ENCODE data around the gene LTBP2. TPM values are rescaled to one million over a fixed set of nuclear protein-coding genes. Genes with fewer than 3 reads are reported as not detected.

The LTBP2 gene
- polyA plus RNA-seq, 2 of the 4 experiments (the other 2 are of a cell fraction): 4.9 to 14.4 TPM

DNA sequence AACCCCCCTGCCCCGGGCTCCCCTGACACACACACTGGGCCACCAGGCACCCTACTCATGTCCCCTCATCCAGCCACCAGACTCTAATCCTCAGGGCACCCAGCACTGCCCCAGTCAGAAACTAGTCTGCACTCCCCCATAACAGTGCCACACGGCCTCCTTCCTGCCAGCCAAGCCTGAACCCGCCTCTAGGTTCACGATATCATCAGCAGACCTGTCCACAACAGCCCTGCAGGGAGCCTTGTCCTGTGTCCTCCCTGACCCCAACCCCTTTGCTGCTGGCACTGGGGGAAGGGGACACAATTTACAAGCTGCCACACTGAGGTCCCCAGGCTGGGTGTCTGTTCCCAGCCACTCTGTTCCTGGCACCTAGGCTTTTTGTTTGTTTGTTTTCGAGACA is 33.6 kb downstream of the LTBP2 start:
- Histone ChIP-seq H3K4me1 (peaks cover 79% of the 10 kb centered on the region), H3K4me3 (no peak overlapping the region), H3K9me3 (no peaks in the 10 kb centered on the region), H3K27ac (peak overlapping the region; percentile 83 to 95), H3K4me2 (no peak overlapping the region; the same call in 2 of the 3 replicates)
- CTCF ChIA-PET: interaction anchor here (13.9 kb wide), 1 partner anchor 33 kb away, joined by 120 read pairs; the partner anchor contains the start of gene LTBP2
- no peak for DNase-seq (ENCODE audit: low read depth in 1 of 2, low spot score in 1 of 2)
- TF ChIP-seq MAFK (IDR thresholded peaks at IDR 0.05; ENCODE audit: partially characterized antibody): no peak
- no peak for TF ChIP-seq RFX5 (IDR thresholded peaks at IDR 0.05)
- TF ChIP-seq, protein P1, sequence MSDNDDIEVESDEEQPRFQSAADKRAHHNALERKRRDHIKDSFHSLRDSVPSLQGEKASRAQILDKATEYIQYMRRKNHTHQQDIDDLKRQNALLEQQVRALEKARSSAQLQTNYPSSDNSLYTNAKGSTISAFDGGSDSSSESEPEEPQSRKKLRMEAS (IDR thresholded peaks at IDR 0.05): no peak
- TF ChIP-seq HES2 (IDR thresholded peaks at IDR 0.05): no peak
- no peak for TF ChIP-seq TFCP2L1 (CRISPR knock-in tag; IDR thresholded peaks at IDR 0.05)
- TF ChIP-seq MYC (IDR thresholded peaks at IDR 0.05; ENCODE audit: borderline replicate concordance, low read length): no peak
- TF ChIP-seq HEYL (CRISPR knock-in tag; IDR thresholded peaks at IDR 0.05): no peak
- TF ChIP-seq FOSB (CRISPR knock-in tag; IDR thresholded peaks at IDR 0.05): no peak
- no peak for TF ChIP-seq HOXB13 (CRISPR knock-in tag; IDR thresholded peaks at IDR 0.05; ENCODE audit: low read depth)
- TF ChIP-seq CEBPB (IDR thresholded peaks at IDR 0.05): no peak
- TF ChIP-seq RCOR1 (IDR thresholded peaks at IDR 0.05; ENCODE audit: low read depth, low read length): no peak
- TF ChIP-seq, protein P2, sequence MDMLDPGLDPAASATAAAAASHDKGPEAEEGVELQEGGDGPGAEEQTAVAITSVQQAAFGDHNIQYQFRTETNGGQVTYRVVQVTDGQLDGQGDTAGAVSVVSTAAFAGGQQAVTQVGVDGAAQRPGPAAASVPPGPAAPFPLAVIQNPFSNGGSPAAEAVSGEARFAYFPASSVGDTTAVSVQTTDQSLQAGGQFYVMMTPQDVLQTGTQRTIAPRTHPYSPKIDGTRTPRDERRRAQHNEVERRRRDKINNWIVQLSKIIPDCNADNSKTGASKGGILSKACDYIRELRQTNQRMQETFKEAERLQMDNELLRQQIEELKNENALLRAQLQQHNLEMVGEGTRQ (IDR thresholded peaks at IDR 0.05): no peak
- TF ChIP-seq, protein P3, sequence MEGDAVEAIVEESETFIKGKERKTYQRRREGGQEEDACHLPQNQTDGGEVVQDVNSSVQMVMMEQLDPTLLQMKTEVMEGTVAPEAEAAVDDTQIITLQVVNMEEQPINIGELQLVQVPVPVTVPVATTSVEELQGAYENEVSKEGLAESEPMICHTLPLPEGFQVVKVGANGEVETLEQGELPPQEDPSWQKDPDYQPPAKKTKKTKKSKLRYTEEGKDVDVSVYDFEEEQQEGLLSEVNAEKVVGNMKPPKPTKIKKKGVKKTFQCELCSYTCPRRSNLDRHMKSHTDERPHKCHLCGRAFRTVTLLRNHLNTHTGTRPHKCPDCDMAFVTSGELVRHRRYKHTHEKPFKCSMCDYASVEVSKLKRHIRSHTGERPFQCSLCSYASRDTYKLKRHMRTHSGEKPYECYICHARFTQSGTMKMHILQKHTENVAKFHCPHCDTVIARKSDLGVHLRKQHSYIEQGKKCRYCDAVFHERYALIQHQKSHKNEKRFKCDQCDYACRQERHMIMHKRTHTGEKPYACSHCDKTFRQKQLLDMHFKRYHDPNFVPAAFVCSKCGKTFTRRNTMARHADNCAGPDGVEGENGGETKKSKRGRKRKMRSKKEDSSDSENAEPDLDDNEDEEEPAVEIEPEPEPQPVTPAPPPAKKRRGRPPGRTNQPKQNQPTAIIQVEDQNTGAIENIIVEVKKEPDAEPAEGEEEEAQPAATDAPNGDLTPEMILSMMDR (IDR thresholded peaks at IDR 0.05): no peak
- no peak for TF ChIP-seq HMGXB4 (CRISPR knock-in tag; IDR thresholded peaks at IDR 0.05; ENCODE audit: borderline replicate concordance)
- no peak for TF ChIP-seq TP53 (CRISPR knock-in tag; IDR thresholded peaks at IDR 0.05)
- TF ChIP-seq POLR2AphosphoS2 (conservative IDR thresholded peaks at IDR 0.05; ENCODE audit: low read length): no peak
- TF ChIP-seq MAZ (IDR thresholded peaks at IDR 0.05; ENCODE audit: borderline replicate concordance, low read depth, low read length): no peak
- TF ChIP-seq ZNF302 (CRISPR knock-in tag; IDR thresholded peaks at IDR 0.05): no peak
- no peak for TF ChIP-seq EHF (CRISPR knock-in tag; IDR thresholded peaks at IDR 0.05)
- no peak for TF ChIP-seq FOSL2 (IDR thresholded peaks at IDR 0.05)
- no peak for TF ChIP-seq FOSL2 (CRISPR knock-in tag; IDR thresholded peaks at IDR 0.05)
- POLR2A ChIA-PET: no interaction called here
- no peak for ATAC-seq
- no peak for FAIRE-seq
- WGBS (ENCODE audit: missing lambda C conversion rate): 73% methylated on average over 5 of the region's 5 CpGs

- ChIA-PET CTCF (no interaction called here), POLR2A (no interaction called here)
- no peak for DNase-seq (ENCODE audit: low read depth in 1 of 2, low spot score in 1 of 2)
- no peak for FAIRE-seq
- Histone ChIP-seq H3K4me3 (no peak overlapping the region), H3K4me1 (peaks cover 79% of the 10 kb centered on the region), H3K9me3 (no peaks in the 10 kb centered on the region), H3K27ac (peak overlapping the region; percentile 83 to 95; a peak in 5 of 6 replicates), H3K4me2 (no peak overlapping the region)
- TF ChIP-seq, protein P4, sequence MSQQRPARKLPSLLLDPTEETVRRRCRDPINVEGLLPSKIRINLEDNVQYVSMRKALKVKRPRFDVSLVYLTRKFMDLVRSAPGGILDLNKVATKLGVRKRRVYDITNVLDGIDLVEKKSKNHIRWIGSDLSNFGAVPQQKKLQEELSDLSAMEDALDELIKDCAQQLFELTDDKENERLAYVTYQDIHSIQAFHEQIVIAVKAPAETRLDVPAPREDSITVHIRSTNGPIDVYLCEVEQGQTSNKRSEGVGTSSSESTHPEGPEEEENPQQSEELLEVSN (IDR thresholded peaks at IDR 0.05; ENCODE audit: borderline replicate concordance, low read depth): no peak
- TF ChIP-seq HOXB5 (CRISPR knock-in tag; IDR thresholded peaks at IDR 0.05) (0 out of 2 replicates have a peak, but pooled peaks have one; percentile 41), JUNB (IDR thresholded peaks at IDR 0.05) (no peak), RFX5 (IDR thresholded peaks at IDR 0.05) (no peak), CEBPB (IDR thresholded peaks at IDR 0.05) (no peak), NPAS2 (CRISPR knock-in tag; IDR thresholded peaks at IDR 0.05; ENCODE audit: borderline replicate concordance) (no peak), ESRRA (IDR thresholded peaks at IDR 0.05; ENCODE audit: borderline replicate concordance, low read length) (no peak)
- ATAC-seq: no peak
- 88% methylated on average over 3 of the region's 3 CpGs for WGBS (ENCODE audit: missing lambda C conversion rate)
These were observed 34.1 kb downstream of the LTBP2 start for GRCh38 chr14:74577948-74578275.
